AG10803 (cell line): ENCODE measurements around the gene NIN.

Experiments
- DNase-seq: peaks from one replicate; pipeline ENCODE4 v3.0.0; 2010; ENCODE audit warnings: low read depth
- H3K4me3 ChIP-seq: 2 replicates; pipeline ENCODE4 v1.5.1; 2011; ENCODE audit warnings: mild to moderate bottlenecking, low read length, control low read depth
- CTCF ChIP-seq: conservative IDR thresholded peaks from 2 replicates; pipeline ENCODE4 v1.5.1; 2011; ENCODE audit warnings: mild to moderate bottlenecking, low read length, control low read depth, inconsistent platforms

Gene NIN

GRCh38 chr14:50734950-50735695 is 95.8 kb downstream of the NIN start:
- no peak for DNase-seq
- TF ChIP-seq CTCF, result no peak
- no peak overlapping the region for H3K4me3 ChIP-seq

GRCh38 chr14:50733494-50733893 is 97.5 kb downstream of the NIN start:
- DNase-seq, result no peak
- H3K4me3 ChIP-seq, result no peak overlapping the region
- TF ChIP-seq CTCF, result no peak

- no peak for TF ChIP-seq CTCF
- DNase-seq, result no peak
Measured at GRCh38 chr14:50728836-50729235, 102.1 kb downstream of the NIN start.

GRCh38 chr14:50726372-50727107 is 104.4 kb downstream of the NIN start:
- no peak overlapping the region for H3K4me3 ChIP-seq
- no peak for TF ChIP-seq CTCF
- DNase-seq, result peak; percentile 97

More at GRCh38 chr14:50728836-50729235, 102.1 kb downstream of the NIN start:
- H3K4me3 ChIP-seq, result no peak overlapping the region

GRCh38 chr14:50725761-50726160 is 105.2 kb downstream of the NIN start:
- no peak overlapping the region for H3K4me3 ChIP-seq
- no peak for TF ChIP-seq CTCF
- DNase-seq, result no peak

GRCh38 chr14:50719911-50720759 is 110.8 kb downstream of the NIN start:
- H3K4me3 ChIP-seq, result no peak overlapping the region
- no peak for TF ChIP-seq CTCF
- peak; percentile 27 for DNase-seq
